ENCODE results near the gene MGAT4C.

The MGAT4C gene

GRCh38 chr12:85963326-85963725 lies 292.9 kb downstream of the MGAT4C start:
- DNase-seq = no peak

DNA sequence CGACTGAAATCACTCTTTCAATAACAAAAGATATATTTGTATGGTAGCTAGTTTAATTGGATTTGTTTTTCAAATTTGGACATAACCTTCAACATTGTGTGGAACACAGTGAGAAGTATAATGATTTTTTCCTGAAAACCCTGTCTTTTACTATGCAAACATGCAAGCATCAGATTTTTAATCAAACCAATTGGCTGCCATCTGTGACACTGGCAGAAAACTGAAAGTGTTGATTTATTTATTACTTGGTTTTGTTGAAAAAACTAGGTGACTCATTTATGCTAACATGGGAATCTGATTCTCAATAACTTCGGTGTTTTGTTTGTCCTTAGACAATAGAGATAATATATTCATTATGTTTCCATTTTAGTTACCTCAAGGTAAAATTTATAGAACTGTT lies 300.1 kb downstream of the MGAT4C start:
- no peak for DNase-seq

DNA sequence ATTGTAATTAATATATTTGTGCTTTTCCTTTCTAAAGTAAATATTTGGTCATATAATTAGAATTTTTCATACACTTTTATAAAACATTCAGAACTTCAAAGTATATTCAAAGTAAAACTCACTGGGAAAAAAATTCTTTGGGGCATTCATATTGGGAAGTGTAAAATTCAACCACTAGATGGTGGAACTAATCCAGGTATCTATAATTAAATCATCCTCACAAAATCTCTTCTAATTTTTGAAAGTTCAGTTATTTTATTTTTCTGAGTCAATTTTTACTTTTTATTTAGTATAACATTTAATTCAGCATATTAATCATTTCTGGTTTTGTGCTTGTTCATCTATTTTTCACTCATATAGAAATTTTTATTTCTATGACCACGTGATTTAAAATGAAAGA lies 301.1 kb downstream of the MGAT4C start:
- DNase-seq = no peak

GRCh38 chr12:85951823-85952222 lies 304.4 kb downstream of the MGAT4C start:
- no peak for DNase-seq

- DNase-seq = no peak
These were observed 306.9 kb downstream of the MGAT4C start for GRCh38 chr12:85949253-85949652.

DNA sequence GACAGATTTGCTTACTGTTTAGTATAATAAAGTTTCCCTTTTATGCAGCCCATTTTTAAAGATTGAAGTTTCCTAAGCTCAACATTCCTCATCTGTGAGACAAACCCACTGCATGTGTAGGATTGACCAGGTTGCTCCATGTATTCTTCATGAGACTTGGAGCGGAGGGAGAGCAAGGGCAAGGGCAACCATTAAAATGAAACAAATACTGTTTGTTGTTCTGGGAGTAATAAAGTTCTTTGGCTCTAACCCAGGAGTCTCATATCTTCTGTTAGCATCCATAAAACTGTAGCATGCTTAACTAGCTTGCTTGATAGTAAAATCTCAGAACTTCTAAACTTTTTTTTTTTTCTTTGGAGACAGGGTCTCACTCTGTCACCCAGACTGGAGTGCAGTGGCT lies 307.9 kb downstream of the MGAT4C start:
- no peak for DNase-seq

DNA sequence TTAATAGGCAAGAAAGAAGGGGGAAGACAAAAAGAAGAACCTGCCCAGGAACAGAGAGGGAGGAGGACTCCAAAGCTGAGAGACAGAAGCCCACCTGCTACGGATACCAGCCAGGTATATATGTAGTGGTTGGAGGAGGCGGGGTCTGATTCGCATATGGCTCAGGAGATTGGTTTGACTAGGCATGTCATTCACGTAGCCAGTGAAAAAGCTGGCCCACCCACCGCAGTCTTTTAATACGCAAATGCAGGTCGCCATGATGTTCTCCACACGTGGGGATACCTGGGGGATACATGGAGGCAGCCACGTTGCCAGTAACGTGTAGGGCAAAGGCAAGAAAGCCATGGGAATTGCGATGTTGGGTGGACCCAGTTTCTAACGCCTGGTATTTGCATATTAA lies 308.9 kb downstream of the MGAT4C start:
- no peak for DNase-seq

DNA sequence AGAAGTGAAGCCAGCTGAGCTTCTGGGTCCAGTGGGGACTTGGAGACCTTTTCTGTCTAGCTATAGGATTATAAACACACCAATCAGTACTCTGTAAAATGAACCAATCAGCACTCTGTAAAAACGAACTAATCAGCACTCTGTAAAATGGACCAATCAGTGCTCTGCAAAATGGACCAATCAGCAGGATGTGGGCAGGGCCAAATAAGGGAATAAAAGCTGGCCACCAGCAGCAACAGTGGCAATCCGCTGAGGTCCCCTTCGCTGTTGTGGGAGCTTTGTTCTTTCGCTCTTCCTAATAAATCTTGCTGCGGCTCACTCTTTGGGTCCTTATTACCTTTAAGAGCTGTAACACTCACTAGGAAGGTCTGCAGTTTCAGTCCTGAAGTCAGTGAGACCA lies 309.8 kb downstream of the MGAT4C start:
- DNase-seq = no peak

- no peak for DNase-seq
These were observed 329.0 kb downstream of the MGAT4C start for GRCh38 chr12:85927166-85927565.

GRCh38 chr12:85923767-85924331 lies 332.3 kb downstream of the MGAT4C start:
- DNase-seq = no peak

- no peak for DNase-seq
These were observed 335.8 kb downstream of the MGAT4C start for GRCh38 chr12:85920324-85920947.
